D721Med (cell line): ENCODE data around the gene SLC35F5.
"Not testable (repeated sequence)": the region's sequence is repeated elsewhere in the genome, so short reads cannot be mapped to it uniquely, and the experiment has no call there.

Source experiments
- DNase-seq: peaks from one replicate; pipeline ENCODE4 v3.0.0; 2011; ENCODE audit warnings: low spot score; ENCODE audit not compliant: insufficient read length
- FAIRE-seq: peaks from 2 replicates; lab custom pipeline; 2011; peaks lifted over from hg19 to GRCh38; lab: Jason Lieb, UNC
- TF ChIP-seq, protein P1 (sequence below): IDR thresholded peaks from 2 replicates; pipeline ENCODE4 v1.5.1; 2012; ENCODE audit warnings: mild to moderate bottlenecking, control low read depth; ENCODE audit not compliant: insufficient read depth; ENCODE audit errors: missing control alignments

SLC35F5 gene

DNA sequence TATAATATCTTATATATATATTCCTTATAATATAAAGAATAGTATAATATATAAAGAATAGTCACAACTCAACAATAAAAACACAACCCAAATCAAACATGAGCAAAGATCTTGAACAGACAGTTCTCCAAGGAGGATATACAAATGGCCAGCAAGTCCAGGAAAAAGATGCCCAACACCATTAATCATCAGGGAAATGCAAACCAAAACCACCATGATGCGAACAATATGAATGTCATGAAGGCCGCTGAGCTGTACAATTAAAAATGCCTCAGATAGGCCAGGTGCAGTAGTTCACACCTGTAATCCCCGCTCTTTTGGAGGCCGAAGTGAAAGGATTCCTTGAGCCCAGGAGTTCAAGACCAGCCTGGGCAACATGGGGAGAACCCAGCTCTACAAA is 58.9 kb downstream of the SLC35F5 start:
- no peak for DNase-seq
- no peak for FAIRE-seq
- TF ChIP-seq, protein P1, sequence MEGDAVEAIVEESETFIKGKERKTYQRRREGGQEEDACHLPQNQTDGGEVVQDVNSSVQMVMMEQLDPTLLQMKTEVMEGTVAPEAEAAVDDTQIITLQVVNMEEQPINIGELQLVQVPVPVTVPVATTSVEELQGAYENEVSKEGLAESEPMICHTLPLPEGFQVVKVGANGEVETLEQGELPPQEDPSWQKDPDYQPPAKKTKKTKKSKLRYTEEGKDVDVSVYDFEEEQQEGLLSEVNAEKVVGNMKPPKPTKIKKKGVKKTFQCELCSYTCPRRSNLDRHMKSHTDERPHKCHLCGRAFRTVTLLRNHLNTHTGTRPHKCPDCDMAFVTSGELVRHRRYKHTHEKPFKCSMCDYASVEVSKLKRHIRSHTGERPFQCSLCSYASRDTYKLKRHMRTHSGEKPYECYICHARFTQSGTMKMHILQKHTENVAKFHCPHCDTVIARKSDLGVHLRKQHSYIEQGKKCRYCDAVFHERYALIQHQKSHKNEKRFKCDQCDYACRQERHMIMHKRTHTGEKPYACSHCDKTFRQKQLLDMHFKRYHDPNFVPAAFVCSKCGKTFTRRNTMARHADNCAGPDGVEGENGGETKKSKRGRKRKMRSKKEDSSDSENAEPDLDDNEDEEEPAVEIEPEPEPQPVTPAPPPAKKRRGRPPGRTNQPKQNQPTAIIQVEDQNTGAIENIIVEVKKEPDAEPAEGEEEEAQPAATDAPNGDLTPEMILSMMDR, result no peak

DNA sequence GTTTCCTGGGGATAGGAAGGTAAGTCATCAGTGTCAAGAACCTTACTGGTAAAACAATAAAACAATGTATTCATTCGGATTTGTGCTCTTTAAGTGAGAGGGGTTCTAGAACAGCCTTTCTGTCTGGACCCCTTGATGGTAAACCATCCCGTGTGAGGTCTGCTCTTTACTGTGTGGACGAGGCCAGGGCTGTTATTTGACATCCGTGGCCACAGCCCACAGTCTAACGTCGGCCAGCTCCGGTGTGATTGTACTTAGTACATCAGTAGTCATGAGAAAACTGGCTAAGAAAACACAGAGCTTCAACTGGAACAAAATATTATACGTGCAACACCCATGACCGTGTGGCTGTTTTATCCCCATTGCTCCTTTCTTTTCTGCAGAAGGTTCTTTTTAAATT is 62.0 kb downstream of the SLC35F5 start:
- FAIRE-seq, result no peak

DNA sequence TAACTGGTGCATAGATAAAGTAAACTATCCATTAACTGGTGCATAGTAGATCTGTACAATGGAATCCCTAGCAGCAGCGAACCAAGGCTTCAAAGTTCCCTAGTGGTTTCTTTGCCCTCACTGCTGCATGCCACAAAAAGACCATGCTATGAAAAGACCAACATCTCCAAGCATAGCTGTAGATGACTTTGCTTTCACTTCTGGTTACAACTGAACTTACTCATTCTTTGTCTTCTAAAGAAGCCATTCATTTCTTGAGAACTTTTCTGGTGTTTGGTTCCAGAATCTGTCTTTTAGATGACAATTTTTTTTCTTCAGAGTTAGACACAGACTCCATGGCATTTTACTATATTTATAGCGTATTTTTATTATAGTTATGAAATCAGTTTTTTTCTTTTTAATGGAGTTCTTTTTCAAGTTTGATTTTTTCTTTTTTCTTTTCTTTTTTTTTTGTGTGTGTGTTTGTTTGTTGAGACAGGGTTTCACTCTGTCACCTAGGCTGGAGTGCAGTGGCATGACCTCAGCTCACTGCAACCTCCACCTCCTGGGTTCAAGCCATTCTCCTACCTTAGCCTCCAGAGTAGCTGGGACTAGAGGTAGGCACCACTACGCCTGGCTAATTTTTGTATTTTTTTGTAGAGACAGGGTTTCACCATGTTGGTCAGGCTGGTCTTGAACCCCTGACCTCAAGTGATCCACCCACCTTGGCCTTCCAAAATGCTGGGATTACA is 63.6 kb downstream of the SLC35F5 start:
- TF ChIP-seq, protein P1, result no peak
- FAIRE-seq (no peak), DNase-seq (no peak)

More for the DNA sequence above, 62.0 kb downstream of the SLC35F5 start:
- no peak for DNase-seq
- TF ChIP-seq, protein P1, result no peak

DNA sequence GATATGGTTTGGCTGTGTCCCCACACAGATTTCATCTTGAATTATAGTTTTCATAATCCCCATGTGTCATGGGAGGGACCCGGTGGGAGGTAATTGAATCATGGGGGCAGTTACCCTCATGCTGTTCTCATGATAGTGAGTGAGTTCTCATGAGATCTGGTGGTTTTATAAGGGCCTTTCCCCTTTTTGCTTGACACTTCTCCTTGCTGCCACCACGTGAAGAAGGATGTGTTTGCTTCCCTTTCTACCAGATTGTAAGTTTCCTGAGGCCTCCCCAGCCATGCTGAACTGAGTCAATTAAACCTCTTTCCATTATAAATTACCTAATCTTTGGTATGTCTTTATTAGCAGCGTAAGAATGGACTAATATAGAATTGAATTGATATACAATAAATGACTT is 65.6 kb downstream of the SLC35F5 start:
- FAIRE-seq, DNase-seq: not testable (repeated sequence)

DNA sequence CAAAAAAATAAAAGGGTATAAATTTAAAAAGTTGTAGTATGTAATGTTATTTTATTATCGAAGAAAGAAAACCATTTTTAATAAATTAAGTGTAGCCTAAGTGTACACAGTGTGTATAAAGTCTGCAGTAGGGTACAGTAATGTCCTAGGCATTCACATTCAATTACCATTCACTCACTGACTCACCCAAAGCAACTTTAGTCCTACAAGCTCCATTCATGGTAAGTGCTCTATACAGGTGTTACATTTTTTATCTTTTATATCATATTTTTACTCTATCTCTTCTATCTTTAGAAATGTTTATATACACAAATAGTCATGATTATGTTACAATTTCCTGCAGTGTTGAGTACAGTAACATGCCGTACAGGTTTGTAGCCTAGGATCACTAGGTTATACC is 69.9 kb downstream of the SLC35F5 start:
- TF ChIP-seq, protein P1, result no peak
- no peak for FAIRE-seq
- no peak for DNase-seq

DNA sequence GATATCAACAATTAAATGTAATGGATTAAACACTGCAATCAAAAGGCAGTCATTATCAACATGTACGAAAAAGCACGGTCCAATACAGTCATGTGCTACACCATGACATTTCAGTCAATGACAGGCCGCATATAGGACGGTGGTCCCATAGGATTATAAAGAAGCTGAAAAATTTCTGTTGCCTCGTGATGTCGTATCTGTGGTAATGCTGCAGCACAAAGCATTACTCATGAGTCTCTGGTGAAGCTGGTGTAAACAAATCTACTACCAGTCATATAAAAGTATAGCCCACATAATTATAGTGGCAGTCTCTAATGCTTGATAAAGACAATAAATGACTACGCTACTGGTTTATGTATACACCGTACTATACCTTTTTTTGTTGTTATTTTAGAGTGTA is 71.0 kb downstream of the SLC35F5 start:
- no peak for FAIRE-seq
- TF ChIP-seq, protein P1, result no peak
- DNase-seq, result no peak

DNA sequence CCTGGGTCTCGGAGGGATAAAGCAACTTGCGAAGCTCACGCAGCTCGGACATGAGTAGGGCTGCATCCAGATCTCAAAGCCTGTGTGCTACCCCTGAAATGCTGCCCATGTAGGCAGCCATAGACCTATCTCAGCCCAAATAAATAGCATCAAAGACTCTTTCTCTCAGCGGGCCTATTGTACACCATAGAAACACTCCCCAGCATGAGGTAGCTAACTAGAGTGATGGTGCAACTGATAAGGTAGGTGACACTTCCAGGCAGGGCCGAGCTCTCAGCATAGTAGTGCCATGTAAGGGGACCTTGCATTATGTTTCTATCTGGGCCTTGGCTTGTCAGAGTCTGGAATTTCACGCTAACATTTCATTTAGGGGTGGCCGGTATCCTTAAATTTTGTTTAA is 77.0 kb downstream of the SLC35F5 start:
- FAIRE-seq (no peak), DNase-seq (no peak)
- TF ChIP-seq, protein P1, result no peak
